ENCODE measurements around the gene PDE8B. TPM values are rescaled to one million over a fixed set of nuclear protein-coding genes. Genes with fewer than 3 reads are reported as not detected.

PDE8B gene
- total and polyA plus RNA-seq, 2 donors from 2014 or later = 3.7 to 4.5 TPM

- no peaks in the 10 kb centered on the region for H3K36me3 ChIP-seq (ENCODE audit: control insufficient read depth in 2 of 3, insufficient read depth in 3 of 3, low read length in 3 of 3)
- no peak overlapping the region for H3K27ac ChIP-seq (ENCODE audit: low read depth in 2 of 2, low read length in 2 of 2)
- no peak overlapping the region for H3K9ac ChIP-seq (ENCODE audit: low read length in 3 of 3)
- H3K27me3 ChIP-seq (ENCODE audit: control insufficient read depth, insufficient read depth, low read length) = no peaks in the 10 kb centered on the region
- DNase-seq (no peak), FAIRE-seq (peak; percentile 33)
- intact Hi-C loops (cut with DNase I) = no loop called here
- H3K4me1 ChIP-seq (ENCODE audit: control insufficient read depth in 2 of 3, insufficient read depth in 2 of 3, low read depth in 1 of 3, low read length in 3 of 3) = no peaks in the 10 kb centered on the region
- H3K4me3 ChIP-seq (ENCODE audit: low read length in 3 of 3) = no peak overlapping the region
- no peaks in the 10 kb centered on the region for H3K9me3 ChIP-seq (ENCODE audit: control insufficient read depth in 2 of 3, insufficient read depth in 1 of 3, low read length in 3 of 3)
- TF ChIP-seq CTCF (IDR thresholded peaks at IDR 0.05; ENCODE audit: borderline replicate concordance, extremely low read depth, insufficient read depth) = no peak
Observed at GRCh38 chr5:77224672-77225355, 14.3 kb downstream of the PDE8B start.

- no peak for FAIRE-seq
Observed at GRCh38 chr5:77225531-77225930, 15.1 kb downstream of the PDE8B start.

GRCh38 chr5:77229887-77230286, 19.4 kb downstream of the PDE8B start:
- Histone ChIP-seq H3K9ac (ENCODE audit: low read length in 3 of 3) (no peak overlapping the region), H3K27ac (ENCODE audit: low read depth in 2 of 2, low read length in 2 of 2) (no peak overlapping the region), H3K36me3 (ENCODE audit: control insufficient read depth in 2 of 3, insufficient read depth in 3 of 3, low read length in 3 of 3) (no peaks in the 10 kb centered on the region), H3K9me3 (ENCODE audit: control insufficient read depth in 2 of 3, insufficient read depth in 1 of 3, low read length in 3 of 3) (no peaks in the 10 kb centered on the region), H3K4me3 (ENCODE audit: low read length in 3 of 3) (no peak overlapping the region), H3K4me1 (ENCODE audit: control insufficient read depth in 2 of 3, insufficient read depth in 2 of 3, low read depth in 1 of 3, low read length in 3 of 3) (no peaks in the 10 kb centered on the region), H3K27me3 (ENCODE audit: control insufficient read depth, insufficient read depth, low read length) (no peaks in the 10 kb centered on the region)
- intact Hi-C loops (cut with DNase I) = no loop called here
- no peak for FAIRE-seq
- no peak for TF ChIP-seq CTCF (IDR thresholded peaks at IDR 0.05; ENCODE audit: borderline replicate concordance, extremely low read depth, insufficient read depth)
- no peak for DNase-seq

More at GRCh38 chr5:77225531-77225930, 15.1 kb downstream of the PDE8B start:
- Histone ChIP-seq H3K4me3 (ENCODE audit: low read length in 3 of 3) (no peak overlapping the region), H3K27ac (ENCODE audit: low read depth in 2 of 2, low read length in 2 of 2) (no peak overlapping the region), H3K9ac (ENCODE audit: low read length in 3 of 3) (no peak overlapping the region), H3K4me1 (ENCODE audit: control insufficient read depth in 2 of 3, insufficient read depth in 2 of 3, low read depth in 1 of 3, low read length in 3 of 3) (no peaks in the 10 kb centered on the region), H3K27me3 (ENCODE audit: control insufficient read depth, insufficient read depth, low read length) (no peaks in the 10 kb centered on the region), H3K36me3 (ENCODE audit: control insufficient read depth in 2 of 3, insufficient read depth in 3 of 3, low read length in 3 of 3) (no peaks in the 10 kb centered on the region), H3K9me3 (ENCODE audit: control insufficient read depth in 2 of 3, insufficient read depth in 1 of 3, low read length in 3 of 3) (no peaks in the 10 kb centered on the region)
- TF ChIP-seq CTCF (IDR thresholded peaks at IDR 0.05; ENCODE audit: borderline replicate concordance, extremely low read depth, insufficient read depth) = no peak
- intact Hi-C loops (cut with DNase I) = no loop called here
- no peak for DNase-seq

All from kidney (tissue), 14 donors.